ENCODE measurements around the gene KCNMA1.
"Not testable (repeated sequence)": the region's sequence is repeated elsewhere in the genome, so short reads cannot be mapped to it uniquely, and the experiment has no call there.

The KCNMA1 gene

GRCh38 chr10:77590344-77591237, 47.0 kb downstream of the KCNMA1 start:
- Histone ChIP-seq H3K27me3 (ENCODE audit: low read length) (no peaks in the 10 kb centered on the region), H3K9me2 (replicated peaks; ENCODE audit: insufficient read depth, low read length) (no peaks in the 10 kb centered on the region), H4K20me1 (ENCODE audit: low read depth, low read length) (no peaks in the 10 kb centered on the region), H3K4me2 (ENCODE audit: low read depth, low read length, poor library complexity, severe bottlenecking) (no peak overlapping the region), H2AFZ (ENCODE audit: low read depth, low read length, severe bottlenecking) (no peak overlapping the region), H3K79me2 (ENCODE audit: insufficient read depth, low read length) (no peaks in the 10 kb centered on the region), H3K27ac (ENCODE audit: low read depth, low read length) (no peak overlapping the region), H3K36me3 (ENCODE audit: low read length) (no peaks in the 10 kb centered on the region), H3K9ac (ENCODE audit: low read length) (no peak overlapping the region), H3K9me3 (ENCODE audit: insufficient read depth, low read length) (no peaks in the 10 kb centered on the region), H3K4me3 (ENCODE audit: insufficient read depth, low read length, poor library complexity, severe bottlenecking) (no peak overlapping the region), H3F3A (ENCODE audit: insufficient read depth) (no peaks in the 10 kb centered on the region)
- TF ChIP-seq EZH2phosphoT487 (conservative IDR thresholded peaks at IDR 0.05; ENCODE audit: low read length) (no peak), CTCF (IDR thresholded peaks at IDR 0.05; ENCODE audit: insufficient read depth, low read length, poor library complexity, severe bottlenecking) (no peak)

- not testable (repeated sequence) for H3K4me3 ChIP-seq (ENCODE audit: insufficient read depth, low read length, poor library complexity, severe bottlenecking); H3K4me2 ChIP-seq (ENCODE audit: low read depth, low read length, poor library complexity, severe bottlenecking); H3K9ac ChIP-seq (ENCODE audit: low read length); H4K20me1 ChIP-seq (ENCODE audit: low read depth, low read length); H3K9me3 ChIP-seq (ENCODE audit: insufficient read depth, low read length); H3K79me2 ChIP-seq (ENCODE audit: insufficient read depth, low read length); H3F3A ChIP-seq (ENCODE audit: insufficient read depth); H2AFZ ChIP-seq (ENCODE audit: low read depth, low read length, severe bottlenecking); H3K36me3 ChIP-seq (ENCODE audit: low read length); H3K9me2 ChIP-seq (replicated peaks; ENCODE audit: insufficient read depth, low read length); H3K27ac ChIP-seq (ENCODE audit: low read depth, low read length); H3K27me3 ChIP-seq (ENCODE audit: low read length)
Measured at GRCh38 chr10:77589703-77590102, 47.9 kb downstream of the KCNMA1 start.

- Histone ChIP-seq H3K4me3 (ENCODE audit: insufficient read depth, low read length, poor library complexity, severe bottlenecking) (no peak overlapping the region), H3K9ac (ENCODE audit: low read length) (no peak overlapping the region), H3F3A (ENCODE audit: insufficient read depth) (no peaks in the 10 kb centered on the region)
Measured at GRCh38 chr10:77588886-77589285, 48.7 kb downstream of the KCNMA1 start.

More at GRCh38 chr10:77588886-77589285, 48.7 kb downstream of the KCNMA1 start:
- no peaks in the 10 kb centered on the region for H3K9me2 ChIP-seq (replicated peaks; ENCODE audit: insufficient read depth, low read length)
- no peaks in the 10 kb centered on the region for H4K20me1 ChIP-seq (ENCODE audit: low read depth, low read length)
- TF ChIP-seq EZH2phosphoT487 (conservative IDR thresholded peaks at IDR 0.05; ENCODE audit: low read length) (no peak), CTCF (IDR thresholded peaks at IDR 0.05; ENCODE audit: insufficient read depth, low read length, poor library complexity, severe bottlenecking) (no peak)
- no peaks in the 10 kb centered on the region for H3K36me3 ChIP-seq (ENCODE audit: low read length)
- H3K27ac ChIP-seq (ENCODE audit: low read depth, low read length) = no peak overlapping the region
- H2AFZ ChIP-seq (ENCODE audit: low read depth, low read length, severe bottlenecking) = no peak overlapping the region
- H3K27me3 ChIP-seq (ENCODE audit: low read length) = no peaks in the 10 kb centered on the region
- no peak overlapping the region for H3K4me2 ChIP-seq (ENCODE audit: low read depth, low read length, poor library complexity, severe bottlenecking)
- H3K9me3 ChIP-seq (ENCODE audit: insufficient read depth, low read length) = no peaks in the 10 kb centered on the region
- H3K79me2 ChIP-seq (ENCODE audit: insufficient read depth, low read length) = no peaks in the 10 kb centered on the region

All from SU-DHL-6 (cell line).